ENCODE results near the gene IWS1. TPM values are rescaled to one million over a fixed set of nuclear protein-coding genes. Genes with fewer than 3 reads are reported as not detected.
"Not testable (repeated sequence)": the region's sequence is repeated elsewhere in the genome, so short reads cannot be mapped to it uniquely, and the experiment has no call there.

Gene IWS1
- total RNA-seq, 2 experiments from 2014 or later, result 57.0 to 57.1 TPM

- Mint-ChIP-seq H3K4me1 (ENCODE audit: low read depth) (peaks cover 16% of the 10 kb centered on the region), H3K9me3 (peaks cover 16% of the 10 kb centered on the region), H3K4me3 (no peak overlapping the region), H3K27ac (no peak overlapping the region), H3K36me3 (peaks cover 4% of the 10 kb centered on the region), H3K27me3 (peaks cover 32% of the 10 kb centered on the region)
- intact Hi-C loops (cut with micrococcal nuclease), result no loop called here
- ChIA-PET CTCF (no interaction called here), POLR2A (interaction anchor here (1.1 kb wide), 1 partner anchor 33 kb away, joined by 3 read pairs; the partner anchor contains the start of gene IWS1)
- no peak for DNase-seq
Observed at GRCh38 chr2:127559454-127559853, 33.2 kb upstream of the IWS1 start.

- H3K4me3 Mint-ChIP-seq, result no peak overlapping the region
- peaks cover 32% of the 10 kb centered on the region for H3K27me3 Mint-ChIP-seq
- no peak for DNase-seq
- H3K4me1 Mint-ChIP-seq (ENCODE audit: low read depth), result peaks cover 11% of the 10 kb centered on the region
- H3K27ac Mint-ChIP-seq, result no peak overlapping the region
- CTCF ChIA-PET, result no interaction called here
- intact Hi-C loops (cut with micrococcal nuclease), result no loop called here
- peaks cover 4% of the 10 kb centered on the region for H3K36me3 Mint-ChIP-seq
- POLR2A ChIA-PET, result interaction anchor here (1.1 kb wide), 1 partner anchor 32 kb away, joined by 3 read pairs; the partner anchor contains the start of gene IWS1
- H3K9me3 Mint-ChIP-seq, result peaks cover 16% of the 10 kb centered on the region
Observed at GRCh38 chr2:127558911-127559310, 32.6 kb upstream of the IWS1 start.

GRCh38 chr2:127552846-127553245 lies 26.6 kb upstream of the IWS1 start:
- CTCF ChIA-PET, result no interaction called here
- H3K27ac Mint-ChIP-seq, result no peak overlapping the region
- H3K36me3 Mint-ChIP-seq, result peaks cover 4% of the 10 kb centered on the region
- peaks cover 16% of the 10 kb centered on the region for H3K9me3 Mint-ChIP-seq
- H3K4me1 Mint-ChIP-seq (ENCODE audit: low read depth), result no peaks in the 10 kb centered on the region
- intact Hi-C loops (cut with micrococcal nuclease), result no loop called here
- H3K4me3 Mint-ChIP-seq, result no peak overlapping the region
- H3K27me3 Mint-ChIP-seq, result peaks cover 29% of the 10 kb centered on the region
- DNase-seq, result no peak
- POLR2A ChIA-PET, result interaction anchor here (1.0 kb wide), 1 partner anchor 38 kb away, joined by 4 read pairs; no protein-coding TSS in a partner anchor

- no peak for DNase-seq
- Mint-ChIP-seq H3K36me3 (peaks cover 4% of the 10 kb centered on the region), H3K27me3 (peaks cover 31% of the 10 kb centered on the region), H3K9me3 (peaks cover 16% of the 10 kb centered on the region), H3K27ac (no peak overlapping the region), H3K4me3 (no peak overlapping the region), H3K4me1 (ENCODE audit: low read depth) (no peaks in the 10 kb centered on the region)
- CTCF ChIA-PET, result no interaction called here
- POLR2A ChIA-PET, result interaction anchor here (1.0 kb wide), 1 partner anchor 39 kb away, joined by 4 read pairs; no protein-coding TSS in a partner anchor
- intact Hi-C loops (cut with micrococcal nuclease), result no loop called here
Observed at GRCh38 chr2:127552336-127552735, 26.0 kb upstream of the IWS1 start.

GRCh38 chr2:127551221-127551930 lies 25.1 kb upstream of the IWS1 start:
- H3K27me3 Mint-ChIP-seq, result peaks cover 28% of the 10 kb centered on the region
- no peak overlapping the region for H3K4me3 Mint-ChIP-seq
- DNase-seq, result no peak
- no peaks in the 10 kb centered on the region for H3K4me1 Mint-ChIP-seq (ENCODE audit: low read depth)
- CTCF ChIA-PET, result no interaction called here
- no peak overlapping the region for H3K27ac Mint-ChIP-seq
- POLR2A ChIA-PET, result no interaction called here
- H3K36me3 Mint-ChIP-seq, result no peaks in the 10 kb centered on the region
- intact Hi-C loops (cut with micrococcal nuclease), result no loop called here
- H3K9me3 Mint-ChIP-seq, result peaks cover 7% of the 10 kb centered on the region

- no peak for DNase-seq
- no peaks in the 10 kb centered on the region for H3K4me1 Mint-ChIP-seq (ENCODE audit: low read depth)
- H3K4me3 Mint-ChIP-seq, result no peak overlapping the region
- H3K27ac Mint-ChIP-seq, result no peak overlapping the region
- ChIA-PET POLR2A (no interaction called here), CTCF (no interaction called here)
- no peaks in the 10 kb centered on the region for H3K9me3 Mint-ChIP-seq
- H3K36me3 Mint-ChIP-seq, result no peaks in the 10 kb centered on the region
- H3K27me3 Mint-ChIP-seq, result peaks cover 15% of the 10 kb centered on the region
- intact Hi-C loops (cut with micrococcal nuclease), result no loop called here
Observed at GRCh38 chr2:127546797-127547196, 20.5 kb upstream of the IWS1 start.

- ChIA-PET POLR2A (no interaction called here), CTCF (interaction anchor here (0.6 kb wide), 1 partner anchor 464 kb away, joined by 3 read pairs; no protein-coding TSS in a partner anchor)
- no peak for DNase-seq
- intact Hi-C loops (cut with micrococcal nuclease), result no loop called here
- H3K27ac Mint-ChIP-seq, result no peak overlapping the region
- H3K27me3 Mint-ChIP-seq, result peaks cover 15% of the 10 kb centered on the region
- H3K9me3 Mint-ChIP-seq, result no peaks in the 10 kb centered on the region
- no peak overlapping the region for H3K4me3 Mint-ChIP-seq
- H3K36me3 Mint-ChIP-seq, result no peaks in the 10 kb centered on the region
- H3K4me1 Mint-ChIP-seq (ENCODE audit: low read depth), result no peaks in the 10 kb centered on the region
Observed at GRCh38 chr2:127545796-127546195, 19.5 kb upstream of the IWS1 start.

- Mint-ChIP-seq H3K4me3 (no peak overlapping the region), H3K36me3 (no peaks in the 10 kb centered on the region), H3K4me1 (ENCODE audit: low read depth) (no peaks in the 10 kb centered on the region), H3K27ac (no peak overlapping the region), H3K27me3 (peaks cover 13% of the 10 kb centered on the region), H3K9me3 (no peaks in the 10 kb centered on the region)
- POLR2A ChIA-PET, result no interaction called here
- CTCF ChIA-PET, result no interaction called here
- no peak for DNase-seq
- intact Hi-C loops (cut with micrococcal nuclease), result no loop called here
Observed at GRCh38 chr2:127545189-127545588, 18.9 kb upstream of the IWS1 start.

- POLR2A ChIA-PET; H3K4me1 Mint-ChIP-seq (ENCODE audit: low read depth); CTCF ChIA-PET; intact Hi-C loops (cut with micrococcal nuclease); H3K27ac Mint-ChIP-seq; H3K9me3 Mint-ChIP-seq; H3K4me3 Mint-ChIP-seq; DNase-seq; H3K36me3 Mint-ChIP-seq: not testable (repeated sequence)
- H3K27me3 Mint-ChIP-seq, result peaks cover 12% of the 10 kb centered on the region
Observed at GRCh38 chr2:127543013-127543501, 16.8 kb upstream of the IWS1 start.

- Mint-ChIP-seq H3K4me3 (no peak overlapping the region), H3K27ac (no peak overlapping the region), H3K27me3 (peaks cover 11% of the 10 kb centered on the region), H3K9me3 (no peaks in the 10 kb centered on the region), H3K36me3 (no peaks in the 10 kb centered on the region), H3K4me1 (ENCODE audit: low read depth) (no peaks in the 10 kb centered on the region)
- ChIA-PET POLR2A (no interaction called here), CTCF (interaction anchor here (0.9 kb wide), 1 partner anchor 16 kb away, joined by 3 read pairs; the partner anchor contains the start of gene IWS1)
- DNase-seq, result no peak
- intact Hi-C loops (cut with micrococcal nuclease), result no loop called here
Observed at GRCh38 chr2:127542231-127542630, 15.9 kb upstream of the IWS1 start.

- H3K4me1 Mint-ChIP-seq (ENCODE audit: low read depth), result no peaks in the 10 kb centered on the region
- no peak overlapping the region for H3K4me3 Mint-ChIP-seq
- CTCF ChIA-PET, result interaction anchor here (0.9 kb wide), 1 partner anchor 16 kb away, joined by 3 read pairs; the partner anchor contains the start of gene IWS1
- H3K27me3 Mint-ChIP-seq, result peaks cover 7% of the 10 kb centered on the region
- POLR2A ChIA-PET, result no interaction called here
- H3K36me3 Mint-ChIP-seq, result no peaks in the 10 kb centered on the region
- intact Hi-C loops (cut with micrococcal nuclease), result no loop called here
- H3K9me3 Mint-ChIP-seq, result no peaks in the 10 kb centered on the region
- DNase-seq, result no peak
- H3K27ac Mint-ChIP-seq, result no peak overlapping the region
Observed at GRCh38 chr2:127541809-127542208, 15.5 kb upstream of the IWS1 start.

- intact Hi-C loops (cut with micrococcal nuclease), result no loop called here
- ChIA-PET POLR2A (no interaction called here), CTCF (interaction anchor here (1.3 kb wide), 1 partner anchor 12 kb away, joined by 3 read pairs; no protein-coding TSS in a partner anchor)
- Mint-ChIP-seq H3K36me3 (no peaks in the 10 kb centered on the region), H3K4me3 (no peak overlapping the region), H3K4me1 (ENCODE audit: low read depth) (no peaks in the 10 kb centered on the region), H3K27me3 (peaks cover 5% of the 10 kb centered on the region), H3K9me3 (no peaks in the 10 kb centered on the region), H3K27ac (no peak overlapping the region)
- DNase-seq, result no peak
Observed at GRCh38 chr2:127537644-127538043, 11.4 kb upstream of the IWS1 start.
